ENCODE data around the gene CACNA2D2. TPM values are rescaled to one million over a fixed set of nuclear protein-coding genes. Genes with fewer than 3 reads are reported as not detected.

The CACNA2D2 gene
- total and polyA plus RNA-seq, 2 of the 8 experiments (the other 6 are each of a cell fraction or from before 2014, with no cell fraction given) = 14.1 to 25.0 TPM

DNA sequence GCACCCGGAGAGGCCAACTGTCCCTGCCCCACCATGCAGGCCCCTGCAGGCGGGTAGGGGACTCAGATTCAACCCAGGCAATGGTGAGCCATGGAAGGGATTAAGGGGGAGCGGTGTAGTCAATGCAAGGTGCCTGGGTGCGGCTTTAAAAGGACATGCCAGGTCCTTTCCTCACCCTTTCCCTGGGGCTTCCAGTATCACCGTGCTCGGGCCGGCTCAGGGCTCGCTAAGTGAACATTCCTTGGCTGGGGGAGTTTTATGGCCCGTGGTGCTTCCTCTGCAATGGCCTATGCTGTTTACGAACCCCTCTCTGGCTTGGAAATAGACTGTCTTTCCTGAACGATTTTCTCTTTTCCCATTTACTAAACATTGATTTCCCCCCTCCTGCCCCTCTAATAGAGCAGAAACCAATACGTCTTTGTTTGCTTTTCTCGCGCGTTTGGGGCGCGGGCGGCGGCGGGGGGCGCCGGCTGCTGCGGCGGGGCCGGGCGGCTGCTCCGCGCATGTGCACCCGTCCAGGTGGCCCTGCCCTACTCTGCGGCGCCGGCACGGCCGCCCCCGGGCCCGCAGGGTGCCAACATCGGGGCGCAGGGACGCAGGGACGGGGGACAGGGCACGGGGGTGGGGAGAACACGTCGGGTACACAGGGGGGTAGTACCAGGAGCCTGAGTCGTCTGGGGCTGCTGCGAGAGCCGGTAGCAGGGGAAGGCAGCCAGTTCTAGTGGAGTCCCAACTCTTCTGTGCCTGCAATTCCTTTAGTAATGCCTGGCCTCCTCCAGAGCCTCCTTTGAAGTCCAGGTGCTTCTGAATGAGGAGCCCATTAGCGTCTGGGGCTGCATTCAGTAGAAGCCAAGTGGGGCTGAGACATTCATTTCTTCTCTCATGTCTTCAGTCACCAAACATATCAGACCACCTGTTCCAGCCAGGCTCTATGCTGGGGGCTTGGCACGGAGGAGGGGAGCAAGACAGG is 26.9 kb upstream of the CACNA2D2 start:
- no peak overlapping the region for H3K56ac ChIP-seq (replicated peaks; ENCODE audit: insufficient read length, low read depth, low read length)
- peak overlapping the region; percentile 46 for H4K91ac ChIP-seq (replicated peaks; ENCODE audit: insufficient read length, low read length)
- no peak overlapping the region for H2BK120ac ChIP-seq (replicated peaks; ENCODE audit: low read depth, low read length)
- no peak overlapping the region for H4K8ac ChIP-seq (ENCODE audit: extremely low read depth, insufficient read depth, low read length)
- DNase-seq (ENCODE audit: low read depth in 1 of 2, low spot score in 2 of 2) (peak in 1 of 2 experiments; percentile 68), FAIRE-seq (no peak)
- H3K79me2 ChIP-seq (ENCODE audit: control insufficient read depth in 1 of 2, insufficient read depth in 2 of 2, low read length in 2 of 2) = no peaks in the 10 kb centered on the region
- H3K27ac ChIP-seq (ENCODE audit: low read depth, low read length) = no peak overlapping the region
- H2AK5ac ChIP-seq (ENCODE audit: low read depth, low read length) = no peak overlapping the region
- 21% methylated on average over 31 of the region's 48 CpGs; no CpG with 5 or more reads in 1 of the 2 experiments for WGBS, 2 experiments (ENCODE audit: extremely low coverage in 1 of 2, insufficient coverage in 1 of 2, insufficient read length in 1 of 2, insufficient replicate concordance in 2 of 2, low coverage in 1 of 2, low lambda C conversion rate in 2 of 2, missing lambda C conversion rate in 1 of 2)
- H3K4me1 ChIP-seq (replicated peaks in 1 of 4; ENCODE audit: control insufficient read depth in 3 of 4, insufficient read depth in 4 of 4, low read length in 3 of 4) = peaks cover 0 to 27% (median 13%) of the 10 kb centered on the region in 4 experiments; a peak in 6 of 7 replicates
- no peak overlapping the region; the same call in 1 of the 2 replicates for H3K18ac ChIP-seq (ENCODE audit: extremely low read depth, low read length)
- H2BK12ac ChIP-seq (ENCODE audit: low read depth, low read length) = peak overlapping the region; percentile 27; the same call in 1 of the 2 replicates
- ChIA-PET CTCF (ENCODE audit: partially characterized antibody) (interaction anchor here (0.7 to 2.1 kb wide), 2 partner anchors 12 to 21 kb away, joined by 3 to 11 read pairs; no protein-coding TSS in a partner anchor), POLR2A (ENCODE audit: partially characterized antibody) (no interaction called here)
- H2BK5ac ChIP-seq (ENCODE audit: low read depth, low read length) = no peak overlapping the region
- H3K9me3 ChIP-seq (ENCODE audit: insufficient read depth in 2 of 2, low read depth in 1 of 2, low read length in 1 of 2) = no peaks in the 10 kb centered on the region
- no peak overlapping the region for H4K5ac ChIP-seq (ENCODE audit: insufficient read length, low read depth, low read length)
- H4K20me1 ChIP-seq (replicated peaks in 1 of 2; ENCODE audit: control insufficient read depth in 1 of 2, insufficient read depth in 2 of 2, low read length in 2 of 2) = no peaks in the 10 kb centered on the region
- peak overlapping the region in 3 of 4 experiments; percentile 21 to 52 (median 22); a peak in 5 of 8 replicates for H3K4me3 ChIP-seq (ENCODE audit: extremely low read depth in 1 of 4, insufficient read depth in 2 of 4, low read depth in 3 of 4, low read length in 4 of 4)
- H3K14ac ChIP-seq (ENCODE audit: insufficient read length) = no peak overlapping the region
- H3K23ac ChIP-seq (ENCODE audit: insufficient read length) = no peak overlapping the region
- peak overlapping the region; percentile 38 to 65 for H3K4me2 ChIP-seq (ENCODE audit: insufficient read depth in 1 of 2, low read depth in 2 of 2, low read length in 2 of 2)
- 0 out of 2 replicates have a peak overlapping the region, but pooled peaks have one; percentile 48 for H2BK20ac ChIP-seq (ENCODE audit: low read length)
- 0 out of 2 replicates have a peak overlapping the region, but pooled peaks have one; percentile 46 for H2BK15ac ChIP-seq (ENCODE audit: low read length)
- no peaks in the 10 kb centered on the region for H3K36me3 ChIP-seq (ENCODE audit: control insufficient read depth in 2 of 4, insufficient read depth in 4 of 4, low read length in 3 of 4)
- no peak overlapping the region; a peak in 1 of 7 replicates for H3K9ac ChIP-seq (replicated peaks in 1 of 4; ENCODE audit: extremely low read depth in 1 of 4, low read depth in 3 of 4, low read length in 3 of 4)
- H3K27me3 ChIP-seq (replicated peaks in 1 of 4; ENCODE audit: control insufficient read depth in 3 of 4, extremely low read depth in 1 of 4, insufficient read depth in 3 of 4, low read length in 3 of 4) = peaks cover 0 to 15% (median 14%) of the 10 kb centered on the region in 4 experiments; a peak in 5 of 7 replicates
- peak overlapping the region; percentile 19 for H3K4ac ChIP-seq (replicated peaks; ENCODE audit: insufficient read length, low read depth, low read length)
- peaks cover 1% of the 10 kb centered on the region; the same call in 1 of the 2 replicates for H3K23me2 ChIP-seq (ENCODE audit: low read depth, low read length)
- H3K79me1 ChIP-seq (ENCODE audit: low read depth, low read length) = no peaks in the 10 kb centered on the region
- H2AFZ ChIP-seq (ENCODE audit: low read length) = peak overlapping the region; percentile 68; the same call in 1 of the 2 replicates
- TF ChIP-seq RXRA (IDR thresholded peaks at IDR 0.05; ENCODE audit: insufficient read depth, low read depth, low read length) = no peak
- no peak for TF ChIP-seq MAFK (IDR thresholded peaks at IDR 0.05; ENCODE audit: low read depth, low read length)
- TF ChIP-seq TAF7 (optimal IDR thresholded peaks at IDR 0.05; ENCODE audit: borderline replicate concordance, low read depth, low read length) = no peak
- TF ChIP-seq TAF1 (IDR thresholded peaks at IDR 0.05; ENCODE audit: low read depth, low read length) = no peak
- TF ChIP-seq HDAC6 (IDR thresholded peaks at IDR 0.05; ENCODE audit: low read depth, low read length) = no peak
- no peak for TF ChIP-seq RAD21 (IDR thresholded peaks at IDR 0.05 in 1 of 2, conservative IDR thresholded peaks at IDR 0.05 in 1 of 2; ENCODE audit: low read depth in 2 of 2, low read length in 2 of 2)
- TF ChIP-seq ATF3 (IDR thresholded peaks at IDR 0.05; ENCODE audit: insufficient read depth, low read depth, low read length) = no peak
- TF ChIP-seq NANOG (IDR thresholded peaks at IDR 0.05; ENCODE audit: insufficient read depth, low read depth, low read length, poor library complexity, severe bottlenecking) = no peak
- TF ChIP-seq CHD1 (IDR thresholded peaks at IDR 0.05; ENCODE audit: low read depth, low read length) = no peak

Data from H1 (cell line).